Mesothelial cell of epicardium (in vitro differentiated cells): ENCODE results near the gene TRNP1. TPM values are rescaled to one million over a fixed set of nuclear protein-coding genes. Genes with fewer than 3 reads are reported as not detected.

Source experiments
- DNase-seq, 2 experiments: peaks; one replicate each; pipeline ENCODE4 v3.0.0; 2021; ENCODE audit warnings: low spot score in 2 of 2; ENCODE audit not compliant: unreplicated experiment in 2 of 2
- H3K27ac Mint-ChIP-seq: 2 replicates; pipeline ENCODE4 v1.8.0; 2021; ENCODE audit warnings: mixed read lengths
- H3K27me3 Mint-ChIP-seq: 2 replicates; pipeline ENCODE4 v1.8.0; 2021; ENCODE audit warnings: low read depth, mixed read lengths
- H3K36me3 Mint-ChIP-seq: 2 replicates; pipeline ENCODE4 v1.8.0; 2021; ENCODE audit warnings: mixed read lengths
- H3K4me1 Mint-ChIP-seq: 2 replicates; pipeline ENCODE4 v1.8.0; 2021; ENCODE audit warnings: mixed read lengths
- H3K4me3 Mint-ChIP-seq: 2 replicates; pipeline ENCODE4 v1.8.0; 2021; ENCODE audit warnings: mild to moderate bottlenecking, moderate library complexity, mixed read lengths
- H3K9me3 Mint-ChIP-seq: 2 replicates; pipeline ENCODE4 v1.8.0; 2021; ENCODE audit warnings: mixed read lengths
- total RNA-seq: library from RNA; stranded (reverse); gene quantifications from 3 replicates; pipeline ENCODE4 v1.2.1, GENCODE V29; 2021
- TF ChIP-seq, protein P1 (sequence below): fragments of 200-600 bp; sonication (generic); IDR thresholded peaks from one replicate; pipeline ENCODE4 v1.5.0; 2021; ENCODE audit warnings: antibody characterized with exemption; ENCODE audit not compliant: unreplicated experiment

Gene TRNP1
- total RNA-seq, 1 donor from 2014 or later: 29.3 TPM

- Mint-ChIP-seq H3K36me3 (no peaks in the 10 kb centered on the region), H3K4me3 (no peak overlapping the region), H3K27me3 (no peaks in the 10 kb centered on the region), H3K27ac (no peak overlapping the region), H3K4me1 (no peaks in the 10 kb centered on the region), H3K9me3 (no peaks in the 10 kb centered on the region)
- TF ChIP-seq, protein P1, sequence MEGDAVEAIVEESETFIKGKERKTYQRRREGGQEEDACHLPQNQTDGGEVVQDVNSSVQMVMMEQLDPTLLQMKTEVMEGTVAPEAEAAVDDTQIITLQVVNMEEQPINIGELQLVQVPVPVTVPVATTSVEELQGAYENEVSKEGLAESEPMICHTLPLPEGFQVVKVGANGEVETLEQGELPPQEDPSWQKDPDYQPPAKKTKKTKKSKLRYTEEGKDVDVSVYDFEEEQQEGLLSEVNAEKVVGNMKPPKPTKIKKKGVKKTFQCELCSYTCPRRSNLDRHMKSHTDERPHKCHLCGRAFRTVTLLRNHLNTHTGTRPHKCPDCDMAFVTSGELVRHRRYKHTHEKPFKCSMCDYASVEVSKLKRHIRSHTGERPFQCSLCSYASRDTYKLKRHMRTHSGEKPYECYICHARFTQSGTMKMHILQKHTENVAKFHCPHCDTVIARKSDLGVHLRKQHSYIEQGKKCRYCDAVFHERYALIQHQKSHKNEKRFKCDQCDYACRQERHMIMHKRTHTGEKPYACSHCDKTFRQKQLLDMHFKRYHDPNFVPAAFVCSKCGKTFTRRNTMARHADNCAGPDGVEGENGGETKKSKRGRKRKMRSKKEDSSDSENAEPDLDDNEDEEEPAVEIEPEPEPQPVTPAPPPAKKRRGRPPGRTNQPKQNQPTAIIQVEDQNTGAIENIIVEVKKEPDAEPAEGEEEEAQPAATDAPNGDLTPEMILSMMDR: no peak
- no peak for DNase-seq
Observed at GRCh38 chr1:26976621-26977510, 16.6 kb upstream of the TRNP1 start.

GRCh38 chr1:26978901-26979300, 14.6 kb upstream of the TRNP1 start:
- H3K4me1 Mint-ChIP-seq: no peaks in the 10 kb centered on the region
- H3K36me3 Mint-ChIP-seq: no peaks in the 10 kb centered on the region
- DNase-seq: no peak
- TF ChIP-seq, protein P1: no peak
- H3K27ac Mint-ChIP-seq: no peak overlapping the region
- H3K9me3 Mint-ChIP-seq: no peaks in the 10 kb centered on the region
- H3K27me3 Mint-ChIP-seq: no peaks in the 10 kb centered on the region
- no peak overlapping the region for H3K4me3 Mint-ChIP-seq

DNA sequence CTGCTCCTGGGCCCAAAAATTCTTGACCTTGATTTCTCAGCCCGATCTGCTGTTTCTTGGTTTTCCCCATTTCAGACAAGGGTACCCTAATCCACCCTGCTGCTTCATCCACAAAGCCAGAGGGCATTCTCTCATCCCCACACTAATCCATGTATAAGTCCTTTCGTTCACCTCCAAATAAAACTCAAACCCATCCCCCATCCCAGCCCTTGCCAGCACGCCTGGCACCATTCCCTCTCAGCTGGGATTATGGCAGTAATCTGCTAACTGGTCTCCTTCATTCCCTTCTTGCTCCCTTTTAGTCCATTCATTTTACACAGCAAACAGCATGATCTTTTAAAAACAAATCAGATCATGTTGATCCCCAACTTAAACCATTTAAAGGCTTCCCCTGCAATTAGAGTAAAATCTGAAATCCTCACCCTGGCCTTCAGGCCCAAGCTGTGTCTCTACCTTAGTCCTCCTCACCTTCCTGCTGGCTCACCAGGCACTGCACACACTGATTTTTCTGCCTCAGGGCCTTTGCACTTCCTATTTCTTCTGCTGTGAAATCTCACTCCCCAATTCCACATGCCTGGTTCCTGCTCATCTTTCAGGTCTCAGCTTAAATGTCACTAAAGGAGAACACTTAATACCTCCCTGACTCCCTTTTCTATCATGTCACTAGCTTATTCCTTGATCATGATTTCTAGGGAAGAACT, 12.2 kb upstream of the TRNP1 start:
- H3K4me3 Mint-ChIP-seq: no peak overlapping the region
- H3K27me3 Mint-ChIP-seq: peaks cover 8% of the 10 kb centered on the region
- TF ChIP-seq, protein P1: no peak
- H3K4me1 Mint-ChIP-seq: no peaks in the 10 kb centered on the region
- no peak for DNase-seq
- no peaks in the 10 kb centered on the region for H3K36me3 Mint-ChIP-seq
- H3K27ac Mint-ChIP-seq: no peak overlapping the region
- no peaks in the 10 kb centered on the region for H3K9me3 Mint-ChIP-seq

DNA sequence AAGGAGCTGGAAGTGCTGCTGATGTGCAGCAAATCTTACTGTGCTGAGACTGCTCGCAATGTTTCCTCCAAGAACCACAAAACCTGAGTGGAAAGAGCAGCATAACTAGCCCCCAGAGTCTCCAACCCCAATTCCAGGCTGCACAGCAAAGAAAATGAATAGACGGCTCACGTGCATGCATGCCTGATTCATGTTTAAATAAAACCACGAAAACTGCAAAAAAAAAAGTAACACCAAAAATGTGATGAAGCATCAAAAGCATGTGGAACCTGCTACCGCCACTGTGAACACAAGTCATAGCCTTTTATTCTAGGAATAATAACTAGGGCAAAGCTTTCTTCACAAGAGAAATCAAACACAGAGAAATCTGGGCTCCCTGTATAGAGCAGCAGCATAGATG, 9.6 kb upstream of the TRNP1 start:
- TF ChIP-seq, protein P1: no peak
- peaks cover 8% of the 10 kb centered on the region for H3K27me3 Mint-ChIP-seq
- no peak overlapping the region for H3K27ac Mint-ChIP-seq
- no peak for DNase-seq
- no peaks in the 10 kb centered on the region for H3K9me3 Mint-ChIP-seq
- no peaks in the 10 kb centered on the region for H3K36me3 Mint-ChIP-seq
- no peak overlapping the region for H3K4me3 Mint-ChIP-seq
- no peaks in the 10 kb centered on the region for H3K4me1 Mint-ChIP-seq

GRCh38 chr1:26984291-26984690, 9.2 kb upstream of the TRNP1 start:
- no peak overlapping the region for H3K4me3 Mint-ChIP-seq
- no peaks in the 10 kb centered on the region for H3K9me3 Mint-ChIP-seq
- TF ChIP-seq, protein P1: no peak

More at GRCh38 chr1:26984291-26984690, 9.2 kb upstream of the TRNP1 start:
- no peak for DNase-seq
- Mint-ChIP-seq H3K4me1 (no peaks in the 10 kb centered on the region), H3K36me3 (no peaks in the 10 kb centered on the region), H3K27me3 (peaks cover 8% of the 10 kb centered on the region), H3K27ac (no peak overlapping the region)
